AG20443 (cell line): Measurements from ENCODE around the gene PSMD4.
"Not testable (repeated sequence)": the region's sequence is repeated elsewhere in the genome, so short reads cannot be mapped to it uniquely, and the experiment has no call there.

Experiments used
- DNase-seq: peaks from one replicate; pipeline ENCODE4 v3.0.0; 2012; ENCODE audit warnings: low spot score, mixed read lengths

PSMD4 gene

GRCh38 chr1:151254217-151255213 lies at the start of gene PSMD4:
Gene PSMD4, plus strand, starts transcription at chr1:151254734. Its CDS starts 49 bp downstream, at chr1:151254783.
- peak; percentile 98 for DNase-seq

- not testable (repeated sequence) for DNase-seq
These were observed 49.1 kb upstream of the PSMD4 start for GRCh38 chr1:151205381-151205965.

GRCh38 chr1:151210830-151211229 lies 43.7 kb upstream of the PSMD4 start:
- DNase-seq, result peak; percentile 27

- no peak for DNase-seq
These were observed 42.4 kb upstream of the PSMD4 start for GRCh38 chr1:151211972-151212705.

- DNase-seq, result no peak
These were observed 41.0 kb upstream of the PSMD4 start for GRCh38 chr1:151213560-151213959.

- DNase-seq, result no peak
These were observed 32.9 kb upstream of the PSMD4 start for GRCh38 chr1:151221616-151222015.

- DNase-seq, result peak; percentile 19
These were observed 32.4 kb upstream of the PSMD4 start for GRCh38 chr1:151222130-151222529.

- DNase-seq, result no peak
These were observed 19.3 kb upstream of the PSMD4 start for GRCh38 chr1:151235235-151235634.

- no peak for DNase-seq
These were observed 16.7 kb upstream of the PSMD4 start for GRCh38 chr1:151237678-151238466.

GRCh38 chr1:151238467-151238739 lies 16.1 kb upstream of the PSMD4 start:
- peak; percentile 82 for DNase-seq

- DNase-seq, result no peak
These were observed 12.1 kb upstream of the PSMD4 start for GRCh38 chr1:151242442-151242841.

- no peak for DNase-seq
These were observed 10.8 kb upstream of the PSMD4 start for GRCh38 chr1:151243683-151244216.

- DNase-seq, result no peak
These were observed 7.7 kb upstream of the PSMD4 start for GRCh38 chr1:151246786-151247185.

GRCh38 chr1:151251656-151252470 lies 2.7 kb upstream of the PSMD4 start:
- peak; percentile 70 for DNase-seq

GRCh38 chr1:151255381-151255780 lies 847 bp downstream of the PSMD4 start:
- no peak for DNase-seq

GRCh38 chr1:151259351-151259750 lies 4.8 kb downstream of the PSMD4 start:
- DNase-seq, result no peak

GRCh38 chr1:151265446-151266236 lies 11.1 kb downstream of the PSMD4 start:
- no peak for DNase-seq

- DNase-seq, result no peak
These were observed 11.8 kb downstream of the PSMD4 start for GRCh38 chr1:151266315-151266714.

GRCh38 chr1:151266821-151267220 lies 12.3 kb downstream of the PSMD4 start:
- DNase-seq, result no peak

GRCh38 chr1:151267760-151268159 lies 13.2 kb downstream of the PSMD4 start:
- DNase-seq, result no peak
